MCF 10A (cell line): Measurements from ENCODE around the gene UGT1A5. TPM values are rescaled to one million over a fixed set of nuclear protein-coding genes. Genes with fewer than 3 reads are reported as not detected.

Experiments used
- BruUV-seq: library from RNA; stranded (reverse); fragments of 400-500 nt; replicated peaks from 2 replicates; lab custom pipeline; 2021; lab: Mats Ljungman, UMichigan
- CTCF ChIA-PET: fragments of 300-600 bp; sonication (Branson Sonifier 250); formaldehyde crosslinking; extraction: SDS; loops from one replicate; lab custom pipeline; 2021; ENCODE audit warnings: antibody characterized with exemption, inconsistent platforms; lab: Yijun Ruan, JAX
- POLR2A ChIA-PET: fragments of 300-600, 350-650 bp; sonication (Branson Sonifier 250); formaldehyde crosslinking; extraction: SDS; loops from one replicate; lab custom pipeline; 2020; ENCODE audit warnings: antibody characterized with exemption, inconsistent platforms; lab: Yijun Ruan, JAX
- DNase-seq: peaks from one replicate; pipeline ENCODE4 v3.0.0-alpha.2; 2018; ENCODE audit not compliant: unreplicated experiment
- H3K27ac Mint-ChIP-seq: one replicate; pipeline ENCODE4 v1.8.0; 2022; ENCODE audit warnings: mild to moderate bottlenecking, low read depth, mixed read lengths; ENCODE audit not compliant: unreplicated experiment
- H3K27me3 Mint-ChIP-seq: one replicate; pipeline ENCODE4 v1.8.0; 2022; ENCODE audit warnings: mixed read lengths; ENCODE audit not compliant: insufficient read depth, unreplicated experiment
- H3K36me3 Mint-ChIP-seq: one replicate; pipeline ENCODE4 v1.8.0; 2022; ENCODE audit warnings: mild to moderate bottlenecking, moderate library complexity, mixed read lengths; ENCODE audit not compliant: insufficient read depth, unreplicated experiment
- H3K4me1 Mint-ChIP-seq: one replicate; pipeline ENCODE4 v1.8.0; 2022; ENCODE audit warnings: mixed read lengths; ENCODE audit not compliant: insufficient read depth, unreplicated experiment
- H3K4me3 Mint-ChIP-seq: one replicate; pipeline ENCODE4 v1.8.0; 2022; ENCODE audit warnings: mild to moderate bottlenecking, moderate library complexity, mixed read lengths; ENCODE audit not compliant: unreplicated experiment
- H3K9me3 Mint-ChIP-seq: one replicate; pipeline ENCODE4 v1.8.0; 2022; ENCODE audit warnings: mixed read lengths; ENCODE audit not compliant: unreplicated experiment
- CTCF ChIP-seq: fragments of 200-600 bp; IDR thresholded peaks from one replicate; pipeline ENCODE4 v1.8.0; 2022; ENCODE audit warnings: antibody characterized with exemption, mild to moderate bottlenecking; ENCODE audit not compliant: unreplicated experiment
- intact Hi-C: fragments of 100-400 bp; cut with micrococcal nuclease; formaldehyde crosslinking; loops from 2 replicates; pipeline ENCODE4 v1.14.1; 2022
- total RNA-seq: library from RNA; stranded (reverse); gene quantifications from 2 replicates; pipeline ENCODE4 v1.2.3, GENCODE V29; 2022

UGT1A5 gene
- total RNA-seq, 1 experiment from 2014 or later = not detected

- intact Hi-C loops = no loop called here
- Mint-ChIP-seq H3K36me3 (no peaks in the 10 kb centered on the region), H3K4me3 (no peak within 1 kb of the TSS), H3K9me3 (no peaks in the 10 kb centered on the region), H3K4me1 (peaks cover 15% of the 10 kb centered on the region), H3K27ac (no peak within 1 kb of the TSS), H3K27me3 (no peaks in the 10 kb centered on the region)
- ChIA-PET CTCF (interaction anchor here (0.8 to 1.9 kb wide), 2 partner anchors 48 to 102 kb away, joined by 3 to 4 read pairs; no protein-coding TSS in a partner anchor), POLR2A (no interaction called here)
- DNase-seq = no peak
- no TSS peak for BruUV-seq
- TF ChIP-seq CTCF = no peak
Observed at GRCh38 chr2:233760043-233760442, 47.3 kb downstream of the UGT1A5 start, which contains the start of gene UGT1A1. TSS of gene UGT1A1 (plus strand) at chr2:233760270. CDS start at chr2:233760288, 18 bp downstream.

GRCh38 chr2:233761040-233761769 is 48.5 kb downstream of the UGT1A5 start:
- peak; percentile 10 for DNase-seq
- ChIA-PET POLR2A (interaction anchor here (0.6 to 1.1 kb wide), 4 partner anchors 9 to 1145 kb away, joined by 3 to 4 read pairs (median 3); no protein-coding TSS in a partner anchor), CTCF (interaction anchor here (1.9 kb wide), 1 partner anchor 50 kb away, joined by 4 read pairs; no protein-coding TSS in a partner anchor)
- H3K9me3 Mint-ChIP-seq = no peaks in the 10 kb centered on the region
- TF ChIP-seq CTCF = no peak
- no TSS peak for BruUV-seq
- no peaks in the 10 kb centered on the region for H3K36me3 Mint-ChIP-seq
- no peaks in the 10 kb centered on the region for H3K27me3 Mint-ChIP-seq
- peak overlapping the region; percentile 33 for H3K27ac Mint-ChIP-seq
- peaks cover 15% of the 10 kb centered on the region for H3K4me1 Mint-ChIP-seq
- intact Hi-C loops = no loop called here
- H3K4me3 Mint-ChIP-seq = no peak overlapping the region

- intact Hi-C loops = no loop called here
- no peak overlapping the region for H3K4me3 Mint-ChIP-seq
- peaks cover 15% of the 10 kb centered on the region for H3K4me1 Mint-ChIP-seq
- BruUV-seq = no TSS peak
- CTCF ChIA-PET = no interaction called here
- no peaks in the 10 kb centered on the region for H3K9me3 Mint-ChIP-seq
- DNase-seq = peak; percentile 26
- no peak overlapping the region for H3K27ac Mint-ChIP-seq
- POLR2A ChIA-PET = interaction anchor here (0.7 to 1.3 kb wide), 2 partner anchors 12 to 1982 kb away, joined by 3 read pairs; no protein-coding TSS in a partner anchor
- H3K27me3 Mint-ChIP-seq = no peaks in the 10 kb centered on the region
- H3K36me3 Mint-ChIP-seq = no peaks in the 10 kb centered on the region
- TF ChIP-seq CTCF = no peak
Observed at GRCh38 chr2:233764264-233764663, 51.6 kb downstream of the UGT1A5 start.

GRCh38 chr2:233764761-233765160 is 52.1 kb downstream of the UGT1A5 start:
- H3K27me3 Mint-ChIP-seq = no peaks in the 10 kb centered on the region
- no peaks in the 10 kb centered on the region for H3K9me3 Mint-ChIP-seq
- CTCF ChIA-PET = no interaction called here
- no peaks in the 10 kb centered on the region for H3K36me3 Mint-ChIP-seq
- H3K4me1 Mint-ChIP-seq = peaks cover 15% of the 10 kb centered on the region
- BruUV-seq = no TSS peak
- no peak overlapping the region for H3K27ac Mint-ChIP-seq
- intact Hi-C loops = no loop called here
- POLR2A ChIA-PET = interaction anchor here (0.7 to 1.3 kb wide), 2 partner anchors 12 to 1981 kb away, joined by 3 read pairs; no protein-coding TSS in a partner anchor
- TF ChIP-seq CTCF = no peak
- no peak for DNase-seq
- no peak overlapping the region for H3K4me3 Mint-ChIP-seq
